HEK293 (cell line): Measurements from ENCODE around the gene MTRFR.

Experiments
- CTCF ChIP-seq: fragments of 450-650 bp; formaldehyde crosslinking; IDR thresholded peaks from 2 replicates; pipeline ENCODE4 v1.5.1; 2016; ENCODE audit warnings: missing biosample characterization, missing genetic modification characterization
- PRDM4 ChIP-seq: fragments of 450-650 bp; formaldehyde crosslinking; IDR thresholded peaks from 2 replicates; pipeline ENCODE4 v1.5.1; 2017; ENCODE audit warnings: missing biosample characterization, missing genetic modification characterization
- REST ChIP-seq: fragments of 450-650 bp; formaldehyde crosslinking; IDR thresholded peaks from 2 replicates; pipeline ENCODE4 v1.5.1; 2016; ENCODE audit warnings: missing biosample characterization, missing genetic modification characterization
- SP2 ChIP-seq: fragments of 450-650 bp; formaldehyde crosslinking; IDR thresholded peaks from 2 replicates; pipeline ENCODE4 v1.5.1; 2016; ENCODE audit warnings: missing biosample characterization, missing genetic modification characterization
- YY1 ChIP-seq: fragments of 450-650 bp; formaldehyde crosslinking; IDR thresholded peaks from 2 replicates; pipeline ENCODE4 v1.5.1; 2018; ENCODE audit warnings: missing biosample characterization, missing genetic modification characterization
- ZBTB1 ChIP-seq: fragments of 450-650 bp; formaldehyde crosslinking; IDR thresholded peaks from 2 replicates; pipeline ENCODE4 v1.5.1; 2016; ENCODE audit warnings: missing biosample characterization, missing genetic modification characterization
- ZNF239 ChIP-seq: fragments of 450-650 bp; formaldehyde crosslinking; IDR thresholded peaks from 2 replicates; pipeline ENCODE4 v1.5.1; 2016; ENCODE audit warnings: missing biosample characterization, missing genetic modification characterization
- ZNF501 ChIP-seq: fragments of 450-650 bp; formaldehyde crosslinking; IDR thresholded peaks from 2 replicates; pipeline ENCODE4 v1.5.1; 2016; ENCODE audit warnings: missing biosample characterization, missing genetic modification characterization
- ZNF639 ChIP-seq: fragments of 450-650 bp; formaldehyde crosslinking; IDR thresholded peaks from 2 replicates; pipeline ENCODE4 v1.5.1; 2016; ENCODE audit warnings: missing biosample characterization, missing genetic modification characterization

- no peak for TF ChIP-seq CTCF
- no peak for TF ChIP-seq REST (tag by site-specific recombination)
- TF ChIP-seq ZNF239 (tag by site-specific recombination) = no peak
- TF ChIP-seq ZBTB1 (tag by site-specific recombination) = no peak
- no peak for TF ChIP-seq ZNF501 (tag by site-specific recombination)
- TF ChIP-seq YY1 (tag by site-specific recombination) = no peak
- no peak for TF ChIP-seq PRDM4 (tag by site-specific recombination)
- TF ChIP-seq SP2 (tag by site-specific recombination) = no peak
- TF ChIP-seq ZNF639 (tag by site-specific recombination) = no peak
Measured at GRCh38 chr12:123273166-123273565, 39.9 kb downstream of the MTRFR start.
